Endothelial cell of umbilical vein (primary cell): Measurements from ENCODE around the gene LRP1.

Experiments used
- CTCF ChIP-seq, 2 donors: IDR thresholded peaks; 1 replicate in 1 of 2; 2 replicates in 1 of 2; pipeline ENCODE4 v1.5.1; 2011; ENCODE audit warnings: low read length in 2 of 2, mild to moderate bottlenecking in 2 of 2, moderate library complexity in 2 of 2, control low read depth in 1 of 2, inconsistent platforms in 1 of 2, low read depth in 1 of 2; ENCODE audit not compliant: insufficient read depth in 1 of 2; ENCODE audit errors: extremely low read depth in 1 of 2
- EZH2 ChIP-seq: IDR thresholded peaks from 2 replicates; pipeline ENCODE4 v1.6.1; 2012; ENCODE audit warnings: borderline replicate concordance, low read depth, mild to moderate bottlenecking, moderate library complexity, low read length, inconsistent platforms; ENCODE audit not compliant: severe bottlenecking
- FOS ChIP-seq: IDR thresholded peaks from 2 replicates; pipeline ENCODE4 v1.6.1; 2011; ENCODE audit warnings: mild to moderate bottlenecking, low read length, moderate library complexity, borderline replicate concordance; ENCODE audit not compliant: insufficient read depth
- JUN ChIP-seq: IDR thresholded peaks from 2 replicates; pipeline ENCODE4 v1.6.1; 2011; ENCODE audit warnings: borderline replicate concordance, low read depth; ENCODE audit not compliant: insufficient read length, insufficient read depth
- MAX ChIP-seq: IDR thresholded peaks from 2 replicates; pipeline ENCODE4 v1.6.1; 2011; ENCODE audit not compliant: insufficient read depth, insufficient read length
- MYC ChIP-seq: IDR thresholded peaks from one replicate; pipeline ENCODE4 v1.6.1; 2011; ENCODE audit warnings: mild to moderate bottlenecking, low read depth, low read length
- POLR2A ChIP-seq: IDR thresholded peaks from 2 replicates; pipeline ENCODE4 v1.6.1; 2012; ENCODE audit warnings: low read depth, mild to moderate bottlenecking, control low read depth, low read length
- POLR2AphosphoS5 ChIP-seq: IDR thresholded peaks from 2 replicates; pipeline ENCODE4 v1.6.1; 2012; ENCODE audit warnings: low read depth, mild to moderate bottlenecking, control low read depth, low read length, moderate library complexity; ENCODE audit not compliant: insufficient read depth

- TF ChIP-seq CTCF (IDR thresholded peaks at IDR 0.05; ENCODE audit: extremely low read depth in 1 of 2, insufficient read depth in 1 of 2, low read depth in 1 of 2, low read length in 2 of 2) = no peak
- no peak for TF ChIP-seq POLR2AphosphoS5
- peak; percentile 18 for TF ChIP-seq FOS
- TF ChIP-seq POLR2A = no peak
- TF ChIP-seq EZH2 = no peak
- no peak for TF ChIP-seq MAX
- TF ChIP-seq MYC = no peak
- no peak for TF ChIP-seq JUN
Measured at GRCh38 chr12:57118711-57119271, 9.5 kb upstream of the LRP1 start.
